ENCODE data around the gene CADM1.

Gene CADM1

GRCh38 chr11:115207916-115208315 is 296.3 kb downstream of the CADM1 start:
- Histone ChIP-seq H3K9me2 (replicated peaks; ENCODE audit: insufficient read depth, low read length) (no peaks in the 10 kb centered on the region), H3K27ac (ENCODE audit: low read length) (no peak overlapping the region; the same call in 1 of the 2 replicates), H3K4me3 (ENCODE audit: low read length) (no peak overlapping the region), H2AFZ (ENCODE audit: low read length) (no peak overlapping the region), H3K36me3 (replicated peaks; ENCODE audit: insufficient read depth, low read length) (0 out of 2 replicates have a peak, but pooled peaks cover 9% of the 10 kb centered on the region), H3K4me2 (ENCODE audit: low read depth, low read length) (no peak overlapping the region), H3K27me3 (replicated peaks; ENCODE audit: insufficient read depth, low read length) (no peaks in the 10 kb centered on the region), H3K79me2 (ENCODE audit: low read length) (no peaks in the 10 kb centered on the region), H3K9me3 (replicated peaks; ENCODE audit: insufficient read depth, low read length) (no peaks in the 10 kb centered on the region), H3K9ac (ENCODE audit: low read length) (no peak overlapping the region), H3K4me1 (ENCODE audit: low read length) (peaks cover 3% of the 10 kb centered on the region; the same call in 1 of the 2 replicates), H4K20me1 (ENCODE audit: insufficient read depth, low read length) (no peaks in the 10 kb centered on the region), H3F3A (ENCODE audit: insufficient read depth, low read length) (no peaks in the 10 kb centered on the region)
- TF ChIP-seq, protein P1, sequence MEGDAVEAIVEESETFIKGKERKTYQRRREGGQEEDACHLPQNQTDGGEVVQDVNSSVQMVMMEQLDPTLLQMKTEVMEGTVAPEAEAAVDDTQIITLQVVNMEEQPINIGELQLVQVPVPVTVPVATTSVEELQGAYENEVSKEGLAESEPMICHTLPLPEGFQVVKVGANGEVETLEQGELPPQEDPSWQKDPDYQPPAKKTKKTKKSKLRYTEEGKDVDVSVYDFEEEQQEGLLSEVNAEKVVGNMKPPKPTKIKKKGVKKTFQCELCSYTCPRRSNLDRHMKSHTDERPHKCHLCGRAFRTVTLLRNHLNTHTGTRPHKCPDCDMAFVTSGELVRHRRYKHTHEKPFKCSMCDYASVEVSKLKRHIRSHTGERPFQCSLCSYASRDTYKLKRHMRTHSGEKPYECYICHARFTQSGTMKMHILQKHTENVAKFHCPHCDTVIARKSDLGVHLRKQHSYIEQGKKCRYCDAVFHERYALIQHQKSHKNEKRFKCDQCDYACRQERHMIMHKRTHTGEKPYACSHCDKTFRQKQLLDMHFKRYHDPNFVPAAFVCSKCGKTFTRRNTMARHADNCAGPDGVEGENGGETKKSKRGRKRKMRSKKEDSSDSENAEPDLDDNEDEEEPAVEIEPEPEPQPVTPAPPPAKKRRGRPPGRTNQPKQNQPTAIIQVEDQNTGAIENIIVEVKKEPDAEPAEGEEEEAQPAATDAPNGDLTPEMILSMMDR (IDR thresholded peaks at IDR 0.05; ENCODE audit: low read length): no peak
- TF ChIP-seq EZH2 (optimal IDR thresholded peaks at IDR 0.05; ENCODE audit: low read depth, low read length) (no peak), EZH2phosphoT487 (IDR thresholded peaks at IDR 0.05; ENCODE audit: low read length) (no peak)
- DNase-seq: no peak

DNA sequence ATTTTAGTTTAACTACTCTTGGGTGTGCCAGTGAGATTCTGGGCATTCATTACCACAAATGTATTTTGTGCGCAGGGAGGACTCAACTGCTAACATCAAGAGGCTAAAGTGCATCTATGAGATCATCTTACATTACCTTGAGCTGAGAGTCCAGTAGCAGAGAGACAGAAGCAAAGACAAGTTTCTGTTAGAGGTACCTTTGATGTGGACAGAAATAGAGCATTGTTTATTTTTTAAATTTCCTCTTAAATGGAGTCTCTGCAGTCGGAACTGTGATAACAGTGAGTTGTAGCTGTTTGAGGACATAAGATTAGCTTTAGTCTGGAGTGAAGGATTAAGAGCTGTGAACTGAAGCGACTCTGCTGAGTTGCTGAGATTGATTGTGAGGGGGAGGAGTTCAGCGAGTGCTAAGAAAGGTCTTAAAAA is 297.0 kb downstream of the CADM1 start:
- H3K4me3 ChIP-seq (ENCODE audit: low read length): no peak overlapping the region
- no peak overlapping the region; the same call in 1 of the 2 replicates for H3K27ac ChIP-seq (ENCODE audit: low read length)
- no peaks in the 10 kb centered on the region for H3K27me3 ChIP-seq (replicated peaks; ENCODE audit: insufficient read depth, low read length)
- H3K9me3 ChIP-seq (replicated peaks; ENCODE audit: insufficient read depth, low read length): no peaks in the 10 kb centered on the region
- no peaks in the 10 kb centered on the region for H3K9me2 ChIP-seq (replicated peaks; ENCODE audit: insufficient read depth, low read length)
- no peak overlapping the region for H3K9ac ChIP-seq (ENCODE audit: low read length)
- H3K4me2 ChIP-seq (ENCODE audit: low read depth, low read length): no peak overlapping the region
- H3K79me2 ChIP-seq (ENCODE audit: low read length): no peaks in the 10 kb centered on the region
- H3K36me3 ChIP-seq (replicated peaks; ENCODE audit: insufficient read depth, low read length): 0 out of 2 replicates have a peak, but pooled peaks cover 9% of the 10 kb centered on the region
- H3F3A ChIP-seq (ENCODE audit: insufficient read depth, low read length): no peaks in the 10 kb centered on the region
- H3K4me1 ChIP-seq (ENCODE audit: low read length): peaks cover 3% of the 10 kb centered on the region; the same call in 1 of the 2 replicates
- no peak for TF ChIP-seq EZH2 (optimal IDR thresholded peaks at IDR 0.05; ENCODE audit: low read depth, low read length)
- no peak for TF ChIP-seq EZH2phosphoT487 (IDR thresholded peaks at IDR 0.05; ENCODE audit: low read length)
- TF ChIP-seq, protein P1 (IDR thresholded peaks at IDR 0.05; ENCODE audit: low read length): no peak
- no peaks in the 10 kb centered on the region for H4K20me1 ChIP-seq (ENCODE audit: insufficient read depth, low read length)
- DNase-seq: no peak
- no peak overlapping the region for H2AFZ ChIP-seq (ENCODE audit: low read length)

DNA sequence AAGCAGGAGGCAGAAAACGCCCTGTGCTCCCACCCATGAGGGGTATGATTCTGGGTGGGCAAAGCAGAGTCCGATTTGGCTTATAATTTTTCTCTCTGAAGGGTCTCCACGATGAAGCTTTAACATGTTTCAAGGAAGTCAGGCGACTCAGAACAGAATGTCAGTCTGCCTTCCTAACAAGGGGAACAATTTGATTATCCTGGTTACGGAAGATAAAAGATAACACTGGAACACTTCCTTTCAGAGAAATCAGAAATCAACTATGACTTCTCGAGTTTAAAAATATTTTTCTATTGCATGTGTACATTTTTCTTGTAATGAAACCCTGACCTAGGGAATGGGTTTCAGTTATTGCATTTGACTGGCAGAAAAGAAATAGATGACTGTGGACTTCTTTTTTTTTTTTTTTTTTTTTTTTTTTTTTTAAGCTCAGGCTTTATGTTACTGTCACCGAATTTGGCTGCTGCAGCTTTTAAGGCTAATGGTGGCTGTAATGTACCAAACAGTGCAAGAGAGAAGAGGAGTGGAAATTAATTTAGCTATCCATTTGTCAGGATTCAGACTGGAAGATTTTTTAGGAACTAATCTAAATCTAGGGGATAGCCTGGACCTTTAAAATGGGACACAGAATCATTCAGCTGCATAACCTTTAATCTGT is 297.7 kb downstream of the CADM1 start:
- Histone ChIP-seq H3K79me2 (ENCODE audit: low read length) (no peaks in the 10 kb centered on the region), H3K27ac (ENCODE audit: low read length) (no peak overlapping the region; the same call in 1 of the 2 replicates), H2AFZ (ENCODE audit: low read length) (no peak overlapping the region), H3K9me2 (replicated peaks; ENCODE audit: insufficient read depth, low read length) (no peaks in the 10 kb centered on the region), H3F3A (ENCODE audit: insufficient read depth, low read length) (no peaks in the 10 kb centered on the region), H3K36me3 (replicated peaks; ENCODE audit: insufficient read depth, low read length) (0 out of 2 replicates have a peak, but pooled peaks cover 9% of the 10 kb centered on the region), H3K9me3 (replicated peaks; ENCODE audit: insufficient read depth, low read length) (no peaks in the 10 kb centered on the region), H3K9ac (ENCODE audit: low read length) (no peak overlapping the region), H3K4me1 (ENCODE audit: low read length) (peaks cover 3% of the 10 kb centered on the region; the same call in 1 of the 2 replicates), H3K4me3 (ENCODE audit: low read length) (no peak overlapping the region), H3K4me2 (ENCODE audit: low read depth, low read length) (no peak overlapping the region), H4K20me1 (ENCODE audit: insufficient read depth, low read length) (no peaks in the 10 kb centered on the region), H3K27me3 (replicated peaks; ENCODE audit: insufficient read depth, low read length) (no peaks in the 10 kb centered on the region)
- TF ChIP-seq EZH2 (optimal IDR thresholded peaks at IDR 0.05; ENCODE audit: low read depth, low read length): no peak
- TF ChIP-seq EZH2phosphoT487 (IDR thresholded peaks at IDR 0.05; ENCODE audit: low read length): no peak
- TF ChIP-seq, protein P1 (IDR thresholded peaks at IDR 0.05; ENCODE audit: low read length): no peak
- no peak for DNase-seq
